K562 (cell line): Measurements from ENCODE around the gene KAT6B. TPM values are rescaled to one million over a fixed set of nuclear protein-coding genes. Genes with fewer than 3 reads are reported as not detected.

ENCODE experiments used
- ATAC-seq: fragments of 200-7000 bp; cut with Tn5 transposase; 3 replicates; pipeline ENCODE4 v1.9.1; 2020; ENCODE audit warnings: moderate library complexity
- BruUV-seq: library from RNA; stranded (reverse); fragments of 400-500 nt; replicated peaks from 2 replicates; lab custom pipeline; 2021; lab: Mats Ljungman, UMichigan
- CTCF ChIA-PET: fragments of 300-600 bp; formaldehyde crosslinking; extraction: SDS; loops from one replicate; lab custom pipeline; 2021; ENCODE audit warnings: low intra/inter-chr PET ratio; lab: Yijun Ruan, JAX
- POLR2A ChIA-PET: fragments of 300-600, 350-650 bp; sonication (Branson Sonifier 250); formaldehyde crosslinking; extraction: SDS; loops from one replicate; lab custom pipeline; 2021; ENCODE audit warnings: antibody characterized with exemption, inconsistent platforms; lab: Yijun Ruan, JAX
- DNase-seq, 4 experiments: peaks; one replicate each; pipeline versions ENCODE4 v3.0.0 to v3.0.0-alpha.2; 2011 to 2018; ENCODE audit warnings: low spot score in 3 of 4, mixed read lengths in 3 of 4; ENCODE audit errors: extremely low read depth in 1 of 4
- FAIRE-seq: peaks from 2 replicates; lab custom pipeline; 2011; peaks lifted over from hg19 to GRCh38; lab: Jason Lieb, UNC
- H2AFZ ChIP-seq: 2 replicates; pipeline ENCODE4 v1.6.0; 2011; ENCODE audit warnings: low read depth, low read length, control low read depth, inconsistent platforms
- H3K27ac ChIP-seq: fragments of 200-600 bp; 3 replicates; pipeline ENCODE4 v1.8.0; 2011; ENCODE audit warnings: low read depth, mild to moderate bottlenecking, control low read depth, inconsistent platforms, low read length, moderate library complexity, mixed read lengths; ENCODE audit errors: extremely low read depth
- H3K27me3 ChIP-seq, 2 experiments: fragments of 300-600 bp in 1 of 2; 2 replicates in 1 of 2; 3 replicates in 1 of 2; pipeline versions ENCODE4 v1.6.0 to v1.8.0; 2011; ENCODE audit warnings: inconsistent platforms in 2 of 2, low read length in 2 of 2, mild to moderate bottlenecking in 1 of 2, mixed read lengths in 1 of 2, moderate library complexity in 1 of 2; ENCODE audit not compliant: control insufficient read depth in 2 of 2, insufficient read depth in 2 of 2
- H3K36me3 ChIP-seq: fragments of 300-600 bp; 3 replicates; pipeline ENCODE4 v1.8.0; 2011; ENCODE audit warnings: mild to moderate bottlenecking, low read length, inconsistent platforms; ENCODE audit not compliant: control insufficient read depth, insufficient read depth
- H3K4me1 ChIP-seq, 2 experiments: fragments of 200-600 bp in 1 of 2; replicated peaks in 1 of 2; 2 replicates in 1 of 2; 3 replicates in 1 of 2; pipeline versions ENCODE4 v1.5.1 to v1.8.0; 2011; ENCODE audit warnings: inconsistent platforms in 2 of 2, low read length in 2 of 2, mild to moderate bottlenecking in 1 of 2, mixed read lengths in 1 of 2, moderate library complexity in 1 of 2; ENCODE audit not compliant: control insufficient read depth in 2 of 2, insufficient read depth in 2 of 2
- H3K4me2 ChIP-seq: 2 replicates; pipeline ENCODE4 v1.6.1; 2011; ENCODE audit warnings: low read length, control low read depth, inconsistent platforms, mixed read lengths; ENCODE audit not compliant: insufficient read depth
- H3K4me3 ChIP-seq: fragments of 200-600 bp; sonication (generic), shearing (Covaris generic); 2 replicates; pipeline ENCODE4 v1.5.1; 2016; ENCODE audit warnings: control low read depth, inconsistent platforms
- H3K79me2 ChIP-seq: fragments of 200-600 bp; 3 replicates; pipeline ENCODE4 v1.8.0; 2011; ENCODE audit warnings: low read length, inconsistent platforms; ENCODE audit not compliant: control insufficient read depth, insufficient read depth
- H3K9ac ChIP-seq, 2 experiments: 2 replicates each; pipeline versions ENCODE4 v1.6.0 to v1.6.1; 2011; ENCODE audit warnings: low read depth in 2 of 2, low read length in 2 of 2, control low read depth in 1 of 2, inconsistent platforms in 1 of 2, mild to moderate bottlenecking in 1 of 2, mixed read lengths in 1 of 2; ENCODE audit not compliant: insufficient read depth in 1 of 2
- H3K9me1 ChIP-seq: one replicate; pipeline ENCODE4 v1.6.0; 2011; ENCODE audit warnings: inconsistent platforms, mild to moderate bottlenecking, low read length, moderate library complexity; ENCODE audit not compliant: control insufficient read depth, insufficient read depth
- H3K9me3 ChIP-seq: replicated peaks from 2 replicates; pipeline ENCODE4 v1.5.1; 2011; ENCODE audit warnings: low read depth, low read length, inconsistent platforms; ENCODE audit not compliant: control insufficient read depth, insufficient read depth
- H4K20me1 ChIP-seq: replicated peaks from 2 replicates; pipeline ENCODE4 v1.6.1; 2011; ENCODE audit warnings: low read length, inconsistent platforms, mixed read lengths; ENCODE audit not compliant: control insufficient read depth, insufficient read depth
- CBX2 ChIP-seq: fragments of 200-600 bp; sonication (generic); IDR thresholded peaks from one replicate; pipeline ENCODE4 v1.6.1; 2012; ENCODE audit warnings: mild to moderate bottlenecking, low read length, inconsistent platforms; ENCODE audit not compliant: insufficient read depth, poor library complexity, severe bottlenecking
- CEBPG ChIP-seq, 3 experiments: fragments of 200-800 bp in 1 of 3; sonication (Bioruptor generic) in 1 of 3; sonication (generic) in 1 of 3; formaldehyde crosslinking in 1 of 3; IDR thresholded peaks in 2 of 3; conservative IDR thresholded peaks in 1 of 3; 2 replicates each; pipeline versions ENCODE4 v1.6.1 to v1.8.0; 2016 to 2022; ENCODE audit warnings: missing compliant biosample characterization in 2 of 3, missing genetic modification characterization in 2 of 3, mild to moderate bottlenecking in 1 of 3, missing genetic modification reagents in 1 of 3
- NCOR1 ChIP-seq: fragments of 450-650 bp; IDR thresholded peaks from 2 replicates; pipeline ENCODE4 v1.6.1; 2016; ENCODE audit warnings: mild to moderate bottlenecking, moderate library complexity
- SUPT5H ChIP-seq: fragments of 450-650 bp; IDR thresholded peaks from 2 replicates; pipeline ENCODE4 v1.6.1; 2016
- WGBS: fragments of 100-300 bp; shearing (Covaris generic); methylation state at CpG from one replicate; pipeline ENCODE4 v1.1.6; 2016; ENCODE audit warnings: low coverage, mixed read lengths; ENCODE audit not compliant: insufficient coverage; ENCODE audit errors: missing lambda C conversion rate; 5-methylcytosine and 5-hydroxymethylcytosine counted together
- in situ Hi-C: fragments of 300-500 bp; cut with MboI; formaldehyde crosslinking; loops from 4 replicates; pipeline ENCODE4 v1.15.0; 2018; ENCODE audit warnings: inconsistent platforms, mixed read lengths
- intact Hi-C: fragments of 100-400 bp; cut with micrococcal nuclease; formaldehyde crosslinking; loops from 2 replicates; pipeline ENCODE4 v1.14.2; 2022
- polyA plus RNA-seq, 8 experiments: library from polyadenylated mRNA; depleted of rRNA in 4 of 8; stranded (reverse) in 5 of 8; unstranded in 3 of 8; fragments of >200 nt; fragmentation: Nextera tagmentation in 2 of 8; fragmentation: Illumina TruSeq in 1 of 8; extraction: Ambion mirVana in 2 of 8; extraction: Trizol in 1 of 8; gene quantifications; 2 replicates each; pipeline versions ENCODE4 v1.2.1 to v1.2.3, GENCODE V29; 2011 to 2014; ENCODE audit warnings: inconsistent platforms in 1 of 8, missing spikeins in 1 of 8
- total RNA-seq, 7 experiments: library from RNA; depleted of rRNA in 6 of 7; stranded (reverse); fragments of >200 nt in 6 of 7; fragmentation: Illumina TruSeq in 2 of 7; extraction: Trizol in 2 of 7; gene quantifications; 2 replicates each; pipeline versions ENCODE4 v1.2.1 to v1.2.3, GENCODE V29; 2011 to 2021; ENCODE audit warnings: low replicate concordance in 1 of 7
- TF ChIP-seq, protein P1 (sequence below): fragments of 450-650 bp; IDR thresholded peaks from 2 replicates; pipeline ENCODE4 v1.6.1; 2016; ENCODE audit warnings: low read depth, mild to moderate bottlenecking, moderate library complexity

KAT6B gene
- total and polyA plus RNA-seq, 9 of the 15 experiments (the other 6 are each of a cell fraction or from before 2014, with no cell fraction given): 1.4 to 9.2 (median 6.8) TPM

DNA sequence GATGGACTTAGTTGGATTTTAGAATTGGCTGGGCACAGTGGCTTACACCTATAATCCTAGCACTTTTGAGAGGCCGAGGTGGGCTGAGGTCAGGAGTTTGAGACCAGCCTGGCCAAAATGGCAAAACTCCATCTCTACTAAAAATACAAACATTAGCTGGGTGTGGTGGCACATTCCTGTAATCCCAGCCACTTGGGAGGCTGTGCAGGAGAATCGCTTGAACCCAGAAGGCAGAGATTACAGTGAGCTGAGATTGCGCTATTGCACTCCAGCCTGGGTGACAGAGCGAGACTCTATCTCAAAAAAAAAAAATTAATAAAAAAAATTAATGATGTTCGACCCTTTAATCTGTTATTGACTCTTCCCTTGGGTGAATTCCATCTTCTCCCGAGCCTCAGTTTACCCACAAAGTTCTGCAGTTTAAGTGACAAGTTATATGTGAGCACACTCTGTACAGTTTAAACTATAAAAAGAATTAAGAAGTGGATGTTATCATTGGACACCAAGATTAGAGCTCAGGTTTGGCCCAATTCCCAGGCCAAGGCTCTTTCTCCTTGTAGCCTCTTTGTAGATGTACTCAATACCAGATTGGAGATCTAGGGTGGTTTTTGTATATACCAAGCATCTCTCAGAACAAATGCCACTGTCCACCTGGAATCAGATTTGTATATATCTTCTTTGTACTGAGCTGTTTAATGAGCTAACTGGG lies 15.0 kb downstream of the KAT6B start:
- FAIRE-seq: no peak
- CTCF ChIA-PET: no interaction called here
- no peak overlapping the region for H3K27ac ChIP-seq

DNA sequence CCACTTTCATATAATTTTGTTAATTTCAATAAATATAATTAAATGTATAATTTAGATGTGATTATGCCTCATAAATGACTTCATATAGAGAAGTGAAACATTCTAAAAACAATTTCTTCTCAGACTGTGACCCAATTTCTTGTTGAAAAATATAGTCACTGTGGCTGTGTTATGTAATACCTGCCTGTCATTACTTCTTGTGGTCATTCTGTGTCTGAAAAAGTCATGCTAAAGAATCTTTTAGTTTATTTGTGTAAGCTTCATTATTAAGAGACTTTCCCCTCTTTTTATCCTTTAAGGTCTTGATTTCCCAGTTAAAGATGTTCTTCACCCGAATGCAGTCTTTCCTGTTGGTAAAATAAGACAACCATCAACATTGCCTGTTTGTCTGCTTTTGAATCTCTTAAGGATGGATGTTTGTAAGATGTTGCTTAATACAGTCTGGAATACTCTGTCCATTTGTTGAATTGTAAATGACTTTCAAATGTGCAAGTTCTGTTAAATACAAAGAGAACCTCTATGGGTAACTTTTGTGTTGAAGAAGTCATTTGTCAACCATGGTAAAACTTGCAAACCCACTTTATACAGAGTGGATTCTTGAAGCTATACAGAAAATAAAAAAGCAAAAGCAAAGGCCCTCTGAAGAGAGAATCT lies 16.0 kb downstream of the KAT6B start:
- Histone ChIP-seq H3K9me1 (no peaks in the 10 kb centered on the region), H3K4me1 (no peaks in the 10 kb centered on the region), H3K36me3 (no peaks in the 10 kb centered on the region), H3K9me3 (no peaks in the 10 kb centered on the region), H3K4me3 (no peak overlapping the region), H3K9ac (no peak overlapping the region), H3K4me2 (no peak overlapping the region), H4K20me1 (no peaks in the 10 kb centered on the region), H3K79me2 (no peaks in the 10 kb centered on the region), H3K27me3 (no peaks in the 10 kb centered on the region), H2AFZ (no peak overlapping the region), H3K27ac (no peak overlapping the region)
- TF ChIP-seq CEBPG (CRISPR knock-in tag; IDR thresholded peaks at IDR 0.05) (no peak), CEBPG (tag; conservative IDR thresholded peaks at IDR 0.05 in 1 of 2, IDR thresholded peaks at IDR 0.05 in 1 of 2) (0 out of 4 replicates have a peak, but pooled peaks of 1 of the 2 experiments have one; percentile 31), CBX2 (no peak), SUPT5H (no peak)
- BruUV-seq: no TSS peak
- CTCF ChIA-PET: no interaction called here
- FAIRE-seq (no peak), ATAC-seq (no peak), DNase-seq (no peak)
- 27% methylated on average over 1 of the region's 1 CpG for WGBS
- intact Hi-C loops (no loop called here), in situ Hi-C loops (no loop called here)
- POLR2A ChIA-PET: interaction anchor here (0.7 to 1.7 kb wide), 3 partner anchors 12 to 394 kb away, joined by 3 to 6 read pairs (median 4); partner anchors contain the start of gene KAT6B

More for the DNA sequence above, 15.0 kb downstream of the KAT6B start:
- in situ Hi-C loops (no loop called here), intact Hi-C loops (no loop called here)
- no peaks in the 10 kb centered on the region for H3K79me2 ChIP-seq
- H3K36me3 ChIP-seq: no peaks in the 10 kb centered on the region
- BruUV-seq: no TSS peak
- no peak overlapping the region for H3K4me3 ChIP-seq
- DNase-seq (no peak), ATAC-seq (no peak)
- H3K4me2 ChIP-seq: no peak overlapping the region
- H4K20me1 ChIP-seq: no peaks in the 10 kb centered on the region
- H3K9ac ChIP-seq: no peak overlapping the region
- H2AFZ ChIP-seq: no peak overlapping the region
- WGBS: 58% methylated on average over 6 of the region's 6 CpGs
- POLR2A ChIA-PET: interaction anchor here (0.6 to 1.7 kb wide), 5 partner anchors 11 to 127 kb away, joined by 3 to 6 read pairs (median 4); partner anchors contain the start of gene KAT6B
- no peaks in the 10 kb centered on the region for H3K4me1 ChIP-seq
- H3K9me1 ChIP-seq: no peaks in the 10 kb centered on the region
- no peaks in the 10 kb centered on the region for H3K9me3 ChIP-seq
- H3K27me3 ChIP-seq: no peaks in the 10 kb centered on the region
- no peak for TF ChIP-seq NCOR1
- TF ChIP-seq, protein P1, sequence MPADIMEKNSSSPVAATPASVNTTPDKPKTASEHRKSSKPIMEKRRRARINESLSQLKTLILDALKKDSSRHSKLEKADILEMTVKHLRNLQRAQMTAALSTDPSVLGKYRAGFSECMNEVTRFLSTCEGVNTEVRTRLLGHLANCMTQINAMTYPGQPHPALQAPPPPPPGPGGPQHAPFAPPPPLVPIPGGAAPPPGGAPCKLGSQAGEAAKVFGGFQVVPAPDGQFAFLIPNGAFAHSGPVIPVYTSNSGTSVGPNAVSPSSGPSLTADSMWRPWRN: no peak
